Transverse colon (tissue), 4 donors: Measurements from ENCODE around the gene TMEM269. TPM values are rescaled to one million over a fixed set of nuclear protein-coding genes. Genes with fewer than 3 reads are reported as not detected.

Source experiments
- DNase-seq: peaks from one replicate; pipeline ENCODE4 v3.0.0-alpha.2; 2019
- H3K27ac ChIP-seq, 4 donors: fragments of 200-600 bp; sonication (generic); 2 replicates each; pipeline ENCODE4 v1.5.1; 2016 to 2018; ENCODE audit warnings: inconsistent platforms in 4 of 4
- H3K27me3 ChIP-seq: fragments of 200-600 bp; sonication (generic); 2 replicates; pipeline ENCODE4 v1.5.1; 2017; ENCODE audit warnings: inconsistent platforms
- H3K36me3 ChIP-seq, 4 donors: fragments of 200-600 bp; sonication (generic); 2 replicates each; pipeline ENCODE4 v1.5.1; 2017 to 2019; ENCODE audit warnings: inconsistent platforms in 4 of 4
- H3K4me1 ChIP-seq, 4 donors: fragments of 200-600 bp; sonication (generic); 2 replicates each; pipeline ENCODE4 v1.5.1; 2017 to 2020; ENCODE audit warnings: inconsistent platforms in 4 of 4
- H3K4me3 ChIP-seq, 4 donors: fragments of 200-600 bp; sonication (generic); 1 replicate in 1 of 4; 2 replicates in 3 of 4; pipeline versions ENCODE4 v1.5.1 to v1.6.1; 2017 to 2019; ENCODE audit warnings: inconsistent platforms in 4 of 4
- H3K9me3 ChIP-seq, 2 donors: fragments of 200-600 bp; sonication (generic); 2 replicates each; pipeline ENCODE4 v1.5.1; 2017 to 2019; ENCODE audit warnings: inconsistent platforms in 2 of 2
- CTCF ChIP-seq, 5 experiments: fragments of 200-600 bp in 3 of 5; fragments of 450-650 bp in 2 of 5; sonication (generic) in 3 of 5; IDR thresholded peaks; 1 replicate in 2 of 5; 2 replicates in 3 of 5; pipeline ENCODE4 v1.5.1; 2016 to 2017; ENCODE audit warnings: antibody characterized with exemption in 5 of 5, inconsistent platforms in 3 of 5, mild to moderate bottlenecking in 2 of 5, moderate library complexity in 1 of 5
- EP300 ChIP-seq: sonication (generic); formaldehyde crosslinking; IDR thresholded peaks from one replicate; pipeline ENCODE4 v1.6.1; 2017; ENCODE audit warnings: antibody characterized with exemption, low read depth
- POLR2A ChIP-seq: fragments of 450-650 bp; IDR thresholded peaks from one replicate; pipeline ENCODE4 v1.6.1; 2016; ENCODE audit warnings: antibody characterized with exemption, mild to moderate bottlenecking, moderate library complexity
- POLR2AphosphoS5 ChIP-seq, 3 donors: sonication (generic); formaldehyde crosslinking; IDR thresholded peaks; one replicate each; pipeline ENCODE4 v1.6.1; 2016; ENCODE audit warnings: antibody characterized with exemption in 3 of 3
- WGBS, 2 donors: methylation state at CpG; one replicate each; pipeline ENCODE4 v1.1.5; 2018; ENCODE audit warnings: low coverage in 1 of 2; 5-methylcytosine and 5-hydroxymethylcytosine counted together
- in situ Hi-C, 4 donors: fragments of 200-750 bp; cut with MboI; loops; one replicate each; pipeline versions ENCODE4 v1.15.0 to v1.15.1; 2017; ENCODE audit warnings: low sequenced_read_pairs in 3 of 4, low pct_ligation_motif_present in 1 of 4, low pct_unique_long_range_greater_than_20kb in 1 of 4
- intact Hi-C: fragments of 100-400 bp; cut with DNase I; formaldehyde crosslinking; loops from one replicate; pipeline ENCODE4 v1.15.1; 2023; ENCODE audit warnings: low total_unique reads
- total RNA-seq, 4 donors: library from RNA; depleted of rRNA; stranded (reverse); fragments of >200 nt; gene quantifications; one replicate each; pipeline ENCODE4 v1.1.0, GENCODE V29; 2016

Gene TMEM269
- total RNA-seq, 4 donors from 2014 or later: 0.37 TPM; not detected in 3

GRCh38 chr1:42786097-42786496 lies 1.3 kb downstream of the TMEM269 start:
- Histone ChIP-seq H3K4me1 (peaks cover 0 to 11% (median 6%) of the 10 kb centered on the region in 4 donors), H3K36me3 (no peaks in the 10 kb centered on the region), H3K4me3 (no peak overlapping the region), H3K27ac (no peak overlapping the region), H3K9me3 (no peaks in the 10 kb centered on the region), H3K27me3 (peaks cover 11% of the 10 kb centered on the region)
- in situ Hi-C loops (loop anchor here in 1 of 4 donors (25.0 kb wide), 1 partner anchor 276 kb away; no protein-coding TSS in a partner anchor), intact Hi-C loops (no loop called here)
- TF ChIP-seq POLR2AphosphoS5 (IDR thresholded peaks at IDR 0.05) (no peak), CTCF (IDR thresholded peaks at IDR 0.05) (no peak), EP300 (no peak), POLR2A (no peak)
- WGBS, 2 donors: 87 to 92% methylated on average over 3 to 5 of the region's 5 CpGs
- DNase-seq: no peak

- Histone ChIP-seq H3K27me3 (peaks cover 11% of the 10 kb centered on the region), H3K4me3 (no peak overlapping the region), H3K27ac (no peak overlapping the region), H3K36me3 (no peaks in the 10 kb centered on the region), H3K4me1 (peaks cover 0 to 11% (median 6%) of the 10 kb centered on the region in 4 donors), H3K9me3 (no peaks in the 10 kb centered on the region)
- no peak for DNase-seq
- 100% methylated on average over 1 of the region's 1 CpG for WGBS, 2 donors
- in situ Hi-C loops: loop anchor here in 1 of 4 donors (25.0 kb wide), 1 partner anchor 274 kb away; no protein-coding TSS in a partner anchor
- no peak for TF ChIP-seq EP300
- no peak for TF ChIP-seq POLR2A
- TF ChIP-seq POLR2AphosphoS5 (IDR thresholded peaks at IDR 0.05): no peak
- no peak for TF ChIP-seq CTCF (IDR thresholded peaks at IDR 0.05)
- intact Hi-C loops: no loop called here
Measured at GRCh38 chr1:42788021-42788420, 3.2 kb downstream of the TMEM269 start.

- in situ Hi-C loops (loop anchor here in 1 of 4 donors (25.0 kb wide), 1 partner anchor 268 kb away; no protein-coding TSS in a partner anchor), intact Hi-C loops (no loop called here)
- TF ChIP-seq CTCF (IDR thresholded peaks at IDR 0.05) (no peak), POLR2A (no peak), EP300 (no peak), POLR2AphosphoS5 (IDR thresholded peaks at IDR 0.05) (no peak)
- no peaks in the 10 kb centered on the region for H3K27me3 ChIP-seq
- no peaks in the 10 kb centered on the region for H3K4me1 ChIP-seq
- H3K27ac ChIP-seq: no peak overlapping the region
- no peak overlapping the region for H3K4me3 ChIP-seq
- no peak for DNase-seq
- 85% methylated on average over 2 of the region's 2 CpGs; no CpG with 5 or more reads in 1 of the 2 donors for WGBS, 2 donors
- H3K9me3 ChIP-seq: no peaks in the 10 kb centered on the region
- H3K36me3 ChIP-seq: no peaks in the 10 kb centered on the region
Measured at GRCh38 chr1:42793824-42794223, 9.0 kb downstream of the TMEM269 start.

GRCh38 chr1:42797414-42797813 lies 12.6 kb downstream of the TMEM269 start:
- Histone ChIP-seq H3K27me3 (no peaks in the 10 kb centered on the region), H3K4me1 (no peaks in the 10 kb centered on the region), H3K27ac (no peak overlapping the region), H3K9me3 (no peaks in the 10 kb centered on the region), H3K4me3 (no peak overlapping the region), H3K36me3 (no peaks in the 10 kb centered on the region)
- no peak for DNase-seq
- in situ Hi-C loops: loop anchor here in 1 of 4 donors (25.0 kb wide), 1 partner anchor 265 kb away; no protein-coding TSS in a partner anchor
- intact Hi-C loops: no loop called here
- 78 to 79% methylated on average over 1 to 3 of the region's 3 CpGs for WGBS, 2 donors
- TF ChIP-seq EP300 (no peak), POLR2AphosphoS5 (IDR thresholded peaks at IDR 0.05) (no peak), CTCF (IDR thresholded peaks at IDR 0.05) (no peak), POLR2A (no peak)
